Endothelial cell of umbilical vein (primary cell): ENCODE data around the gene EPS15.

Experiments
- EZH2 ChIP-seq: IDR thresholded peaks from 2 replicates; pipeline ENCODE4 v1.6.1; 2012; ENCODE audit warnings: borderline replicate concordance, low read depth, mild to moderate bottlenecking, moderate library complexity, low read length, inconsistent platforms; ENCODE audit not compliant: severe bottlenecking
- TF ChIP-seq, protein P1 (sequence below), 2 donors: IDR thresholded peaks; 1 replicate in 1 of 2; 2 replicates in 1 of 2; pipeline ENCODE4 v1.5.1; 2011; ENCODE audit warnings: low read length in 2 of 2, mild to moderate bottlenecking in 2 of 2, moderate library complexity in 2 of 2, control low read depth in 1 of 2, inconsistent platforms in 1 of 2, low read depth in 1 of 2; ENCODE audit not compliant: insufficient read depth in 1 of 2; ENCODE audit errors: extremely low read depth in 1 of 2

DNA sequence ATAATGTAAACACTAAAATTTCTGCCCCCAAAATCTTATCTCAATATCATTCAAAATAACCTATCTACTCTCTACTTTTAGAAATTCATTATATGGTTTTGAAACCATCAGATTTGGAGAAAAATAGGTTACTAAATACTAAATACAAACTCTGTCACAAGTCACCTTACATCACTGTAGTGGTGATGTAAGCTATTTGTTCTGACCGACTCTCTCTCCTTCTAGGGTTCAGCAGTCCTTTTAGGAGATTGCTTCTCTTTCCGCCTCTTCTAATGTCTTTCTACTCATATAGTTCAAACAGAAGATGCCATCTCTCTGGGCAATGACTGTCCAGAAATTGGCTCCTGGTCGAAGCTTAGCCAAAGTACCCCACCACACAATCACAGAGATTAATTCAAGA lies 93.1 kb downstream of the EPS15 start:
- no peak for TF ChIP-seq EZH2
- TF ChIP-seq, protein P1, sequence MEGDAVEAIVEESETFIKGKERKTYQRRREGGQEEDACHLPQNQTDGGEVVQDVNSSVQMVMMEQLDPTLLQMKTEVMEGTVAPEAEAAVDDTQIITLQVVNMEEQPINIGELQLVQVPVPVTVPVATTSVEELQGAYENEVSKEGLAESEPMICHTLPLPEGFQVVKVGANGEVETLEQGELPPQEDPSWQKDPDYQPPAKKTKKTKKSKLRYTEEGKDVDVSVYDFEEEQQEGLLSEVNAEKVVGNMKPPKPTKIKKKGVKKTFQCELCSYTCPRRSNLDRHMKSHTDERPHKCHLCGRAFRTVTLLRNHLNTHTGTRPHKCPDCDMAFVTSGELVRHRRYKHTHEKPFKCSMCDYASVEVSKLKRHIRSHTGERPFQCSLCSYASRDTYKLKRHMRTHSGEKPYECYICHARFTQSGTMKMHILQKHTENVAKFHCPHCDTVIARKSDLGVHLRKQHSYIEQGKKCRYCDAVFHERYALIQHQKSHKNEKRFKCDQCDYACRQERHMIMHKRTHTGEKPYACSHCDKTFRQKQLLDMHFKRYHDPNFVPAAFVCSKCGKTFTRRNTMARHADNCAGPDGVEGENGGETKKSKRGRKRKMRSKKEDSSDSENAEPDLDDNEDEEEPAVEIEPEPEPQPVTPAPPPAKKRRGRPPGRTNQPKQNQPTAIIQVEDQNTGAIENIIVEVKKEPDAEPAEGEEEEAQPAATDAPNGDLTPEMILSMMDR (IDR thresholded peaks at IDR 0.05; ENCODE audit: extremely low read depth in 1 of 2, insufficient read depth in 1 of 2, low read depth in 1 of 2, low read length in 2 of 2) = no peak
